ENCODE data around the gene EFCAB5.
"Not testable (repeated sequence)": the region's sequence is repeated elsewhere in the genome, so short reads cannot be mapped to it uniquely, and the experiment has no call there.

EFCAB5 gene

DNA sequence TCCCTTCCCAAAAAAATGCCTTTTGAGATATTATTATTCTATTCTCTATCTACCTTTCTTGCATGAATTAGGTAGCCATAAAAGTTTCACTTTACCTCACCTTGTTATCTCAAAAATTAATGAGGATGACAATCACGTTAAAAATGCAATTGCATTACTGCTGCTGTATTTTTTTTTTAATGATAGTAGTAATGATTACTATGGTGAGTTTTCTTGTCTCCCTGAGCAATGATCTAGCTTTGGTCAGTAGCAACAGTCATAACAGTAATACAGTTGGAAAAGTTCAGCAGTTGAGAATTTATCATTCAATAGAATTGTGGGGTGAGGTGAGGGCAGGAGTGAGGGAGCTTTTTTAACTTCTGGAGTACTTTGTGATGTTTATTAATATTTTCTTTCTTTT, at the start of gene EFCAB5:
Gene EFCAB5 (plus strand): TSS at position 301 of the 400 bp plus-strand sequence. CDS start 163 bp downstream, outside the sequence.
- DNase-seq: no peak

DNA sequence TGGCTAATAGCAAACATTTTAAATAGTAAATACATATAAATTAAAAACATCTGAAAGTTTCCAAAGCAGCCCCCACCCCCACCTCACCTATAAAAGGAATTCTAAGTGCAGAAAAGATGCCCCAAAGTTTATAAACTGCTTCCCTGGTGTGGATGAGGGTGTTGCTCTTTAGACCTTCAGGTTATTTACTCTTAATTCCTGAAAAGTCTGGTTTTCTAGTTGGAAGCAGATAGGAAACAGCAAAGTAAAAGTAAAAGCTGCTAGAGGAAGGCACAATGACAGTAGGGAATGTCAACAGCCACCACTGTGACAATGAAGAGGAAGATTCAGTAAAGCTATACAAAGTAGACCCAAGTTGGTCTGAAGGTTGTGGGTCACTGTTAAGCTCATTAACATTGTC, 49.2 kb upstream of the EFCAB5 start:
- no peak for DNase-seq

DNA sequence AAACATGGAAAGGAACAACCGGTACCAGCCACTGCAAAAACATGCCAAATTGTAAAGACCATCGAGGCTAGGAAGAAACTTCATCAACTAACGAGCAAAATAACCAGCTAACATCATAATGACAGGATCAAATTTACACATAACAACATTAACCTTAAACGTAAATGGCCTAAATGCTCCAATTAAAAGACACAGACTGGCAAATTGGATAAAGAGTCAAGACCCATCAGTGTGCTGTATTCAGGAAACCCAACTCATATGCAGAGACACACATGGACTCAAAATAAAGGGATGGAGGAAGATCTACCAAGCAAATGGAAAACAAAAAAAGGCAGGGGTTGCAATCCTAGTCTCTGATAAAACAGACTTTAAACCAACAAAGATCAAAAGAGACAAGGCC, 44.3 kb upstream of the EFCAB5 start:
- not testable (repeated sequence) for DNase-seq

DNA sequence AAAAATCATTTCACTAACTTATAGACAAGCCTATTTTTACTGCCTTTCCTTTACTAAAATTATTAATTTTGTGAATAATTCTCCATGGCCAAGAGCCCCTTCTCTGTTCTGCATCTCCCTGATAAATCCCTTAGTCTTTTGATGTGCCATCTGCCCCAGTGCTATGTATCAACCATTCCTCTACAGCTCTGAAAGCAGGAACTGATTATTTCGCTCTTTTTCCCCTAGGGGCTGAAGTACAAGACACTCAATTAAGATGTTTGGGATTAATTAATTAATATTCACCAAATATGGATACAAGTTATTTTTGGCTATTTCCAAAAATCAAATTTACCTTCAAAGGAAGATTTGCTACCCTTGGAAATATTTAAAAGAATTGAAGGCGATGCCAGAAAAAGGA, 38.0 kb upstream of the EFCAB5 start:
- DNase-seq: no peak

DNA sequence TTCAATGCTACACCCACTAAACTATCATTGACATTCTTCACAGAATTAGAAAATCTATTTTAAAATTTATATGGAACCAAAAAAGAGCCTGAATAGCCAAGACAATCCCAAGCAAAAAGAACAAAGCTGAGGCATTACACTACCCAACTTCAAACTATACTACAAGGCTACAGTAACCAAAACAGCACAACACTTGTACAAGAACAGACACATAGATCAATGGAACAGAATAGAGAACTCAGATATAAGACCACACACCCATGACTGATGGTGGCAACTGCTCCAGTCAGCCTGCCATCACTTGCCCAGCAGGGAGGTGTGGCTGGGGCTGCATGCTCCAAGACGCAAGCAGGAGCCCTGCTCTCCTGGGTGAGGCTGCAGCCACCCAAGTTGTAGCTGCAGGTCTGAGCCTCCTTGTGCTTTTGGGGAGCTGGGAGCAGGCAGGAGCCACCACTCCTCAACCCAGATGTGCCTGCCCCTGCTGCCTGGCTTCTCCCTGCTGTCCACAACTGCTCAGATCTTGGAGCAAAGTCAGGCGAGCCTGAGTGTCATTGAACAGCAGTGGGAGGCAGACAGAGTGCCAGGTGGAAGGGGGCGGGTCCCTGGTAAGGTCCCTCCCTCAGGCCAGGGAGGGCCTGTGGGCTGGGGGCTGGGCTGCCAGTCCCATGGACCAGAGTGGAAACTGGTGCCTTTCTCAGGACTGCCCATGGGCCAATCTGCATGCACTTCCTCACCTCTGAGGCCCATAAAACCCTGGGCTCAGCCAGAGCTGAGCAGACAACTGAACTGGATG, 36.2 kb upstream of the EFCAB5 start:
- no peak for DNase-seq

DNA sequence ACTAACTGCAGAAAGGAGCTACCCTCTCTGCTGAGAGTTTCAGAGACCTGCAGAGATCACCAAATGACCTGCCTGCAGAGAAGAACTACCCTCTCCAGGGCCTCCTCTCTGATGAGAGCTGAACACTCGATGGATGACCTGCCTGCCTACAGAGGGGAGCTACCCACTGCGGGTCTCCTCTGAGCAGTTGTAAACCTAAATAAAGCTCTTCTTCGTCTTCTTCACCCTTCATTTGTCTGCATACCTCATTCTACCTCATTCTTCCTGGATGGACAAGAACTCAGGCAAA, 35.6 kb upstream of the EFCAB5 start:
- DNase-seq: no peak

DNA sequence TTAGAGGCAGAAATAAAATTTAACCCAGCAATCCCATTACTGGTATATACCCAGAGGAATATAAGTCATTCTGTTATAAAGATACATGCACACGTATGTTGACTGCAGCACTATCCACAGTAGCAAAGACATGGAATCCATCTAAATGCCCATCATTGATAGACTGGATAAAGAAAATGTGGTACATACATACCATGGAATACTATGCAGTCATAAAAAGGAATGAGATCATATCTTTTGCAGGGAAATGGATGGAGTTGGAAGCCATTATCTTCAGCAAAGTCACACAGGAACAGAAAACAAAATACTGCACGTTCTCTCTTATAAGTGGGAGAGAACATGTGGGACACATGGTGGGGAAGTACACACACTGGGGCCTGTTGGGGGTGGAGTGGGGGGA, 34.5 kb upstream of the EFCAB5 start:
- no peak for DNase-seq

DNA sequence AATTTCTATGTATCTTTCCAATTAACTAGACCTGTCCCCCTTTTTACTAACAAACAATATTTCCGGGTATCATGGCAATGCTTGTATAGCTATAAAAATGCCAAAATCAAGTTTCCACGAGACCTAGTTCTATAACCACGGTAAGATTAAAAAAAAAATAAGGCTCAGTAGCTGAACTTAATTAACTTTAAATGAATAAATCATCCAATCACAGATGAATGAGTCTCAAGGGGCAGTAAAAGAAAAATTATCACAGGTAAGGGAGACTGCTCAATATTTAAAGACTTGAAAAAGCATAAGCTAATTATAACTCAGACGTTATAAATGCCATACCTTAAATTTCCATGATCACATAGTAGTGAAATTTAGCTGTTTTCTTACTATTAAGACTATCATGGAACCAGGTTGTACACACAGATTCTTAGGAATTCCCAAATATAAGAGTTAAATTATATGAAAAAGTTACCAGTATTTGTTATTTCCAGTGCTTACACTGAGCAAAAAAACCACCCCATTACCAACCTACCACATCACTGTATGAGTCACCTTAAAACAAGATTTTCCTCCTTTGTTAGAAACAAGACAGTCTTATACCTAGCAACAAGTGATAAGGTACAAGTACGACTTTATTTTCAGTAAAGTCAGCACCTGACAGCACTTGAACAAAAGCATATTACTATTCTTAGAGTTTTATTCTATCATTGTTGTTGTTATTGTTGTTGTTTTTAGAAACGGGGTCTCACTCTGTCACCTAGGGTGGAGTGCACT, 32.0 kb upstream of the EFCAB5 start:
- DNase-seq: no peak

DNA sequence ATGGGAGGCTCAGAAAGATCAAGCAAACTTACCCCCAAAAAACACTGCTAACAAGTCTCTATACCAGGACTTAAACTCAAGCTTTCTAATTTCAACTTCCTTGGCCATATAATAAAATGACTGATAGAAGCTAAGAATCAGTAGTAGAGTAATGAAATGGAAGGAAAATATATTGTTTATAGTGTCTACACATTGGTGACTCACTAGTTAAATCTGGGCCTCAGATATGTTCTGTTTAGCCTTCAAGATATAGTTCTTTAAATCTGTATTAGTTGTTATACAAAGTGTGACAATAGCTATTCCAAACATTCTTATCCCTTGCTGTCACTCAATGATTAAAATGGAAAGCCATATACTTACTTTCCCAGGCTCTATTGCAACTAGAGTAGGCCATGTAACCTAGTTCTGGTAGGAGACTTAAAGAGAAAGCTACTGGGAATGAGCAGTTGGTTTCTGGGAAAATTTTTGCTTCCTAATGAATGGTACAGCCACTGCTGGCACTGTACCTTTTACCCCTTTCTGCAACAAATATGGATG, 29.7 kb upstream of the EFCAB5 start:
- DNase-seq: no peak

DNA sequence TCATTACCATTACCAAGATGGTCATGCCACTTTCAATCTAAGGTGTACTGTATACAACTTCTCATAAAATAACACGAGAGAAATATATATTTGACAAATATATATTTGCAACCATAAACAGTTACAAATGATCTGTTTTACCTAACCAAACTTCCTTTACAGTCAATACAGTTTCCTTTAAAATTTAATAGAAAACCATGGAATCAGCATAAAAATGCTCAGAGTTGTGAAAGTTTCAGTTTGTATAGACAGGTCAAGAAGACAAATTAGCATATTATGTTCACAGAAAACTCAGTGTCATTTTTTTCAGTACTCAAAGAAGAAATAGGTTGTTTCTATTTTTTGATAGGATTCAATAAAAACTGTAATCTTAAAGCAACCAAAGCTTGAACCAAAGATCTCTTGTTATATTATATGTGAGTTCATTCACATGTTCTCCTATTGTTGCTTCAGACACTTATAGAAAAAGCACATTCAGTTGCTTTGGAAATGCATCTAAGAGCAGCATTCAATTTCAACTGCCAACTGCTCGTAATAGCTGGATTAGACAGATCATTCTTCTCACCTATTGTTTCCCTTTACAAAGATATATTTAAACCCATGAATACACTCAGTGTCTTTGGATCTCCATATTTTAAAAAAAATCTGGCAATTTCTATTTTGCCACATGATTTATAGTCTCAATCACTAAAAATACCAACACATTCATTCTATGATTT, 26.5 kb upstream of the EFCAB5 start:
- DNase-seq: no peak

DNA sequence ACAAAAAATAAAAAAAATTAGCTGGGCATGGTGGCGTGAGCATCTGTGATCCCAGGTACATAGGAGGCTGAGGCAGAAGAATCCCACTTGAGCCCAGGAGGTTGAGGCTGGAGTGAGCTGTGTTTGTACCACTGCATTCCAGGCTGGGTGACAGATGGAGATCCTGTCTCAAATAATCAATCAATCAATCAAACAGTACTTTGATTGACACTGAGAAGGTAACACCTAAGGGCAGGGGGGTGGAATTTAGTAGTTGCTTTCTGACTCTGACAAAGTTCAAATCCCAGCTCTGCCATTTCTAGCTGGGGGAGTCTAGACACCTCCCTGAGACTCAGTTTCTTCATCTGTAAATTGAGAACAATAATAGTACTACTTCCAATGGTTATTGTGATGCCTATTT, 23.4 kb upstream of the EFCAB5 start:
- no peak for DNase-seq

DNA sequence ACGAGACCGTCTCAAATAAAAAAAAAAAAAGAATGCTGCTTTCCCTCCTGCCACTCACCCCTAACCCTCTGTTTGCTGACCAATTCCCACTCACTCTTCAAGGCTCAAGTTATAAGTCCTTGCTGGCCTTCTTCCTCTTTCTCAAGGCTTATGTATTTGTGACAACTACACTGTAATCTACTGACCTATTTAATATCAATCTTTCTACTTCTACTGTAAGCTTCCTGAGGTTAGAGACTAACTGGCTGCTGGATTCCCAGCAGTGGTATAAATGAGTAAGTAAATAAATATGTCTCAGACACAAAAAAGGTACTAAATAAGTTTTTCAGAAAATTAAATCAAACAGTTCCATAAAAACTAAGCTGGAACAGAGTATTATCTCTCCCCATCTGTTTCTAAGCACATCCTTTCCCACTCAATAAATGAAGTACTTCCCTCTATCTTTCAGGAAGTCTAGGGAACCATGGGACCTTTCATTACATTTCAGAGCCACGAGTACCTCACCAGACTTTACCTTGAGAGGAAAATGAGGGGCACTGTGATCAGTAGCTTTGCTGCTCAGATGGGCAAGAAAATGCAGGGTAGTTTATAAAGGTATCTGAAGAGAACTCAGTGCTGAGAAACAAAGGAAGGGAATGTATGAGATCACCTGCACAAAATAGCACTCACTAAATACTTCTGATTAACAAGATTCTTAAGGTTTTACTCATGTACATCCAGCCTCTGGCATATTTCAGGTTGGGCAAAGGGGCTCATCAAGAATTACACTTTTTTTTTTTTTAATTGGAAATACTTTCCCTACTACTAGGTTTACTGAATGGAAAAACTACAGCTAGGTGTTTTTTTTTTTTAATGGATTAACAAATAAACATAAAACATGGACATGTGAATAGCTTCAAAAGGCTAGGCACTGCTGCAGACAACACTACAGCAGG, 22.2 kb upstream of the EFCAB5 start:
- peak; percentile 9 to 59 (median 43) for DNase-seq

DNA sequence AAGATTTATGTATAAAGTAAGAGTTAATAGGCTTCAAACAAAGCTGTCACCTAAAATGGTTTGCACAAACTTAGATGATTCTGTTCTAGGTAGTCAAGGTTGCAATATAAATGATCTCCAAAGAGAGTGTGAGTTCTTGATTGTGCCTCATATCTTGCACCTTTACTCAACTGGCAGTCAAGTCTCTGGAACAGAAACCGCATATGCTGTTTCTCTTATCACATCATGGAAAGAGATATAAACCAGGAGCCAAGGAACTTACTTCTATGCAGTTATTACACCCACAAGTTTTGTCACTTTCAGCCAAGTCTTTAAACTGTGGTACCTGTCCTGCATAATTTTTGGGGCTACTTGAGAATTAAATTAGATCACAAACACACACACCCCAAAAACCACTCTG, 16.6 kb upstream of the EFCAB5 start:
- no peak for DNase-seq

DNA sequence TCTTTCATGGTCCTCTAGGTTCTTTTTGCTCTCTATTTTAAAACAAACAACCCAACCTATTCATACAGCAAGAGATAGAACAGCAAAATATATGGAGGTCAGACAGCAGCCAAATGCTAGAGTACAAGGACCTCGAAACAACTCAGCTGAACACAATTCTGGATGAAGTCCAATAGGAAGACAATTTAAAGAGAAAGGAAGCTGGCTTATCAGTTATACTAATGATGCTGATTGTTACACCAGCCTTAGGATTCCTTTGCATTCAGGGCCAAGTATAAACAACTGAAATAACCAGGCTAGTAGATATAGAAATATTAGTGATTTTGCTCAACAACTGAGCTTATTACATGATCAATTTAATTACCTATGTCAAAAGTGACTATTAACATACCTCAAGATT, 13.9 kb upstream of the EFCAB5 start:
- DNase-seq: no peak

DNA sequence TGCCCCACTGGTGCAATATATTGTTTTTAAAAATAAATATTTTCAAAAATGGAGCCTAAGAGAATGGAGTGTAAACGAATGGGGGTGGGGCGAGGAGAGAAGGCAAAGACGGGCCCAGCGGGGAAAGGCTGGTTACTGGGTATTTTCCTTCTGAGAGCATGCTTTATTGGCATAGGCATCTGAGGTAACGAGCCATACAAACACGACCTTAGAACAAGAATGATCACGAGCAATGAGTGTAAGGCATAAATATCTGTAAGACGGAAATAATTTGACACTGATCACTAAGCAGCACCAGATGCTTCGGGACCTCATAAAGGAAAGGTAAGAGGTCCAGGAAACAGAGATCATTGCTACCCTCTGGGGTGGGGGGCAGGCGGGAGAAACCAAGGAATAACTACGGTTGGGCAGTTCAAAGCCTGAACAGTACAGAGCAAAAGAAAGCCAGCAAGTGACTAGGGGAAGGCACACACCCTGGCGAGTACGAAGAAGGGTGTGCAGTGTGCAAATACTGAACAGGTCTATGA, 12.4 kb upstream of the EFCAB5 start:
- DNase-seq: peak in 2 of 3 donors; percentile 33 to 46

DNA sequence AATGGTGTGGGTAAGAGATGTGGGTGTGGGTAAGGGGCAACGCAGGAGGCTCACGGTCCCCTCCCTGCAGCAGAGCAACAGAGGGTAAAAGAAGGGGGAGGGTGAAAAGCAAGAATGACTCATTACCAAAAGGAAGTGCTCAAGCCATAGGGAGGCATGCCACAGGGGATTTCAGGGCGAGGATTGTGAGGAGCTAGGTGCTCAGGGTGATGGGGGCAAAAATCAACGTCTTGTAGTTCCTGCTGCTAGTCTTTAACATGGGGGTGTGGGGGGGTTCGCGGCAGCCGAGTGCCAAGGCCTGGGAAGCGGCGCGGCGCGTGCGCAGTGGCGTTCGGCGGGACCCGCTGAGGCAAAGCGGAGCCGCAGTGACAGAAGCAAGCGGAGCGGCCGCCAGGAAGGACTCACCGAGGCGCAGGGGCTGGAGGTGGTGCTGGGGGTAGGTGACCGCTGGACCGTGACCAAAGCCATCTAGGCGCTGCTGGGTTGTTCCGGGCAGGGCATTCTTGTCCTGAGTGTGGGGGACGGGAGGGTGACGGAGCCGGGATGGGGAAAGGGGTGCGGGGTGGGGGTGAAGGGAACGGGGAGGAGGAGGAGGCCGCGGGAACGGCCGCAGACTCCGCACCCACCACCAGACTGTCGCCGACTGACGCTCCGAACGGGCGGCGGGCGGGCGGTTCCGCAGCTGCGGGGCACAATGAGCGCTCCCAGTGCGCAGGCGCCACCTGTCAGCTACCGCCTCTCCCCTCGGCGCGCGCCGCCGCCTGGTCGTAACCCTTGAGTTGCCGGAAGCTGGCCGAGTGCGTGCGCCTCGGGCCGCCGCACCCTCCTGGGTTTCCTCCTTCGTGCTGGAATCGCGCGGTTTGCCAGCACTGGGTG, 11.7 kb upstream of the EFCAB5 start, which contains the start of gene SSH2:
Gene SSH2 (minus strand): TSS at position 696 of the 876 bp plus-strand sequence. CDS start 228 bp downstream, at position 468.
- peak; percentile 90 to 96 (median 94) for DNase-seq

DNA sequence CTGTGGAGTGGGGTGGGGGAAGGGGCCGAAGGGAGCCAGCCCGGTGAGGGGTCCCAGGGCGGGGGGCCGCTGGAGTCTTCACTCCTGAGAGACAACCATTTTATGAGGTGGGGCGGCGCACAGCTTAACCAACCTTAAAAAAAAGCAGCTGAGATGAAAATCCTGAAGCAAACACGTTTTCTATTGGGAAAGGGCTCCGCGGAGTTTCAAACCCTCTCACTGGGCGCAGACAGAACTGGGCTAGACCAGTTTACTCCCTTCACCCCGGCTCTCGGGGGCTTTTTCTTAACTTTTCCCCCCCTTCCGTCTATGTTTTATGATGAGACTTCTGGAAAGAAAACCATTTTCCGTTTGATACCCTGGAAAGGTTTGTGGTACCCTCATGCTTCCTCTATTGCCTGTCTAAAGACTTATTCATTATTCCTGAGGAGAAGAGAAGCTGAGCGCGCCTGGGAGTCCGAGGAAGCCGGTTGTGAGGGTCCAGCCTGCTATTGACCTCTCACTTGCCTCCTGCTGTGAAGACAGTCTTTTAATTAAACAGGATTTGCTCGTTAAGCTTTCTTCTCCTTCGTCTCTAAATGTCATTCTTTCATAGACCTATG, 10.9 kb upstream of the EFCAB5 start:
- DNase-seq: no peak

DNA sequence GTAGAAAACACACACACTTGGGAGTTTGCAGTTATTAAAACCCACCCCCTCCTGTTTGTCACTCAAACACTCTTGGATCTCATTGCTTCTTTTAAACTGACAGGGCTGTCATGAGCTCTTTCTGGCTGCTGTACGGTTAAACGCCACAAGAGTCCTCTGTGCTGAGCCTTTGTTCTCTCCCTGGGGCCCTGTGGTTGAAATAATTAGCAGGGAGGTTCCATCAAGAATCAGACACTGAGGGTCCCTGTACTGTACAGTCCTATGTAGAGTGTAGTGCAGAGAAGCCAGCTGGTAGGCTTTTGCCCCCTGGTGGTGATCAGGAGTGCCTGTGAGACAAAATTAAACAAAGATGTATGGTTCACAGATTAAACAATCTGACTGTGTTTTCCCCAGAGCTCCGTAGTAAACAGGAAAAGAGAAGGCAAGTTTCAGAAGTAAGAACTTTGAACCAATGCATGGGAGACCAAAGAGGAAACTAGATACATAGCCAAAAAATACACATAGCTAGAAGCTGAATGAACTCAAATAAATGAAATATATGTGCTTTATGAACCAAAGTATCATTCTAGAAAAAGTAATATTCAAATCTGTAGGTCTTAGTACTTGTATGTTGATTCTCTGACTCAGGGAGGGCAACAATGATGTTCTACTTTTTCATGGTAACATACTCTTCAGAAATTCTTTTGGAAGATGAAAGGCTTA, 10.1 kb upstream of the EFCAB5 start:
- DNase-seq: peak; percentile 81 to 87 (median 83)

DNA sequence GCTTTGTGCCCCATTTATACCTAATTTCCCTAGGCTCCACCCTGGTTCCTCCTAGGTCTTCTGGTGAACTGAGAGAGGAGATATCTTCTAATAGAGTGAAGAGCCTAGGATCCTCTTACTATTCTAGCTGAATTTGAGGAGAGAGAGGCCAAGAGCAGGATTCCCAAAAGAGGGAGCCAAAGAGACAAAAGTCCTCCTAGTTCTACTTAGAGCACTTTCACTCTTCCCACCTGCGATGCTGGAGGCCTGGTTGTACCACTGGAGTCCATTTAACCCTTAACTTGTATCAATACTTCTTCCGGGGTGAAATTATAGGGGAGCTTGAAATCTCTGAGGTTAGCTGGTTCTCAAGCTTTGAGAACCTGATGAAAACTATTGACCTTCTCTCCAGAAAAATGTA, 8.1 kb upstream of the EFCAB5 start:
- no peak for DNase-seq

DNA sequence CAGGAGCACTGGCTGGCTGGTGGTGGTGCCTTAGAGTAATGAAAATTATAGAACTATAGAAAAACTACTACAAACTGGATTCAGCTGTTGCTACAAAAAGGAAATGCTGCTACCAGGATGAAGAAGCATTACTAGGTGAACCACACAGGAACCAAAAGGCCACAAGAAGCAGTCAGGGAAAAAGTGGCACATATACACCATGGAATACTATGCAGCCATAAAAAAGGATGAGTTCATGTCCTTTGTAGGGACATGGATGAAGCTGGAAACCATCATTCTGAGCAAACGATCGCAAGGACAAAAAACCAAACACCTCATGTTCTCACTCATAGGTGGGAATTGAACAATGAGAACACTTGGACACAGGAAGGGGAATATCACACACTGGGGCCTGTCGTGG, 5.5 kb upstream of the EFCAB5 start:
- DNase-seq: not testable (repeated sequence)
